Tibial nerve (tissue), 4 donors: Measurements from ENCODE around the gene RPS14. TPM values are rescaled to one million over a fixed set of nuclear protein-coding genes. Genes with fewer than 3 reads are reported as not detected.
"Not testable (repeated sequence)": the region's sequence is repeated elsewhere in the genome, so short reads cannot be mapped to it uniquely, and the experiment has no call there.

Experiments used
- DNase-seq, 2 donors: peaks; one replicate each; pipeline ENCODE4 v3.0.0-alpha.2; 2019; ENCODE audit warnings: low spot score in 2 of 2
- H3K27ac ChIP-seq, 4 donors: fragments of 200-600 bp; sonication (generic) in 3 of 4; one replicate each; pipeline ENCODE4 v1.5.1; 2017 to 2019; ENCODE audit warnings: mild to moderate bottlenecking in 1 of 4
- H3K27me3 ChIP-seq, 2 donors: fragments of 200-600 bp; sonication (generic) in 1 of 2; one replicate each; pipeline versions ENCODE4 v1.5.1 to v1.6.0; 2017 to 2019
- H3K36me3 ChIP-seq, 3 donors: fragments of 200-600 bp; sonication (generic); one replicate each; pipeline ENCODE4 v1.5.1; 2018 to 2019
- H3K4me1 ChIP-seq, 4 donors: fragments of 200-600 bp; sonication (generic) in 3 of 4; one replicate each; pipeline ENCODE4 v1.5.1; 2017 to 2019
- H3K4me3 ChIP-seq, 4 donors: fragments of 200-600 bp; sonication (generic) in 3 of 4; one replicate each; pipeline ENCODE4 v1.5.1; 2017 to 2019; ENCODE audit warnings: mild to moderate bottlenecking in 1 of 4, moderate library complexity in 1 of 4
- H3K9me3 ChIP-seq, 4 donors: fragments of 200-600 bp; sonication (generic) in 3 of 4; one replicate each; pipeline ENCODE4 v1.5.1; 2017 to 2019
- EP300 ChIP-seq, 2 donors: sonication (generic); formaldehyde crosslinking; IDR thresholded peaks; one replicate each; pipeline ENCODE4 v1.6.1; 2017; ENCODE audit warnings: antibody characterized with exemption in 2 of 2, mild to moderate bottlenecking in 1 of 2
- POLR2A ChIP-seq, 2 donors: fragments of 450-650 bp; IDR thresholded peaks; one replicate each; pipeline ENCODE4 v1.6.1; 2017; ENCODE audit warnings: antibody characterized with exemption in 2 of 2, mild to moderate bottlenecking in 2 of 2, moderate library complexity in 2 of 2
- whole genome bisulfite sequencing, 2 donors: methylation state at CpG; one replicate each; pipeline ENCODE4 v1.1.5; 2018; 5-methylcytosine and 5-hydroxymethylcytosine counted together
- total RNA-seq, 4 donors: library from RNA; depleted of rRNA; stranded (reverse); fragments of >200 nt; gene quantifications; one replicate each; pipeline ENCODE4 v1.1.0, GENCODE V29; 2016
- TF ChIP-seq, protein P1 (sequence below), 5 experiments: fragments of 200-600 bp in 3 of 5; fragments of 450-650 bp in 2 of 5; sonication (generic) in 3 of 5; IDR thresholded peaks; one replicate each; pipeline ENCODE4 v1.5.1; 2016 to 2019; ENCODE audit warnings: antibody characterized with exemption in 5 of 5, mild to moderate bottlenecking in 3 of 5, moderate library complexity in 2 of 5

Gene RPS14
- total RNA-seq, 4 donors from 2014 or later = 2,328 to 3,623 (median 2,710) TPM

DNA sequence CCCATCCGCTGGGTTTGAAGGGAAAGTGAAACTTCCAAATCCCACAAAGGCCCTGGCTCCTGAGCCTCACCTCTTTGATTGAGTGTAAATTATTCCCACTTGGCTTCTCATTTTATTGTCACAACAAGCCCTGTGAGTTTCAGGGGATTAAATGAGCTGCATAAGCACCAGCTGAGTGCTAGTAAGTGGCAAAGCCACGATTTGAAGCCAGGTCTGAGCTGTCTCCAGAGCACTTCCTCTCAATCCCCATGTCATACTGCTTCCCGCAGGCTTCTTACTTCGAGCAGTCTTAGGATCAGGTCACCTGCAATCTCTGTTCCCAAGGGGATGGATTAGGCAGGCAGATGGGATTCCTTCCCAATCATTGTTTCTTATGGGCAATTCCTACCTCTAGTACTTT lies 18.0 kb downstream of the RPS14 start:
- H3K4me3 ChIP-seq = no peak overlapping the region
- no peaks in the 10 kb centered on the region for H3K27me3 ChIP-seq
- H3K27ac ChIP-seq = no peak overlapping the region
- WGBS, 2 donors = 50 to 62% methylated on average over 4 of the region's 4 CpGs
- peaks cover 0 to 18% (median 9%) of the 10 kb centered on the region in 4 donors for H3K4me1 ChIP-seq
- no peaks in the 10 kb centered on the region for H3K9me3 ChIP-seq
- TF ChIP-seq POLR2A (IDR thresholded peaks at IDR 0.05) = no peak
- TF ChIP-seq, protein P1, sequence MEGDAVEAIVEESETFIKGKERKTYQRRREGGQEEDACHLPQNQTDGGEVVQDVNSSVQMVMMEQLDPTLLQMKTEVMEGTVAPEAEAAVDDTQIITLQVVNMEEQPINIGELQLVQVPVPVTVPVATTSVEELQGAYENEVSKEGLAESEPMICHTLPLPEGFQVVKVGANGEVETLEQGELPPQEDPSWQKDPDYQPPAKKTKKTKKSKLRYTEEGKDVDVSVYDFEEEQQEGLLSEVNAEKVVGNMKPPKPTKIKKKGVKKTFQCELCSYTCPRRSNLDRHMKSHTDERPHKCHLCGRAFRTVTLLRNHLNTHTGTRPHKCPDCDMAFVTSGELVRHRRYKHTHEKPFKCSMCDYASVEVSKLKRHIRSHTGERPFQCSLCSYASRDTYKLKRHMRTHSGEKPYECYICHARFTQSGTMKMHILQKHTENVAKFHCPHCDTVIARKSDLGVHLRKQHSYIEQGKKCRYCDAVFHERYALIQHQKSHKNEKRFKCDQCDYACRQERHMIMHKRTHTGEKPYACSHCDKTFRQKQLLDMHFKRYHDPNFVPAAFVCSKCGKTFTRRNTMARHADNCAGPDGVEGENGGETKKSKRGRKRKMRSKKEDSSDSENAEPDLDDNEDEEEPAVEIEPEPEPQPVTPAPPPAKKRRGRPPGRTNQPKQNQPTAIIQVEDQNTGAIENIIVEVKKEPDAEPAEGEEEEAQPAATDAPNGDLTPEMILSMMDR (IDR thresholded peaks at IDR 0.05) = no peak
- TF ChIP-seq EP300 (IDR thresholded peaks at IDR 0.05) = no peak
- no peaks in the 10 kb centered on the region for H3K36me3 ChIP-seq
- DNase-seq = no peak

DNA sequence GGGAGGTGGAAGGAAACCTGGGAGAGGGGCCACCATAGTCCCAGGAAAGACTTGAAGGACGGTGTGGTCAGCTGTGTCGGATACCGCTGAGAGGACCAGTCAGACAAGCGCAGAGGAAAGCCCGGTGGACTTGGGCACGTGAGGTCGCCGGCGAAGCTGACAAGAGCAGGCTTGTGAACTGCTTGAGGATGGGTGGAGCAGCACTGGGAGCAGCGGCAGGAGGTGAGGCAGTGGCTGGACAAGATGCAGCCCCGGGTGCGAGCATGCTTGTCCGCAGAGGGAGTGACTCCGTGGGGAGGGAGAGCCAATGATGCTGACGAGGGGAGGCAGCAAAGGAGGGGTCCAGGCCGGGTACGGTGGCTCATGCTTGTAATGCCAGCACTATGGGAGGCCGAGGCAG lies 18.5 kb downstream of the RPS14 start:
- TF ChIP-seq POLR2A (IDR thresholded peaks at IDR 0.05) (no peak), EP300 (IDR thresholded peaks at IDR 0.05) (no peak)
- TF ChIP-seq, protein P1 (IDR thresholded peaks at IDR 0.05) = no peak
- 85% methylated on average over 18 of the region's 18 CpGs for WGBS, 2 donors
- no peak for DNase-seq

DNA sequence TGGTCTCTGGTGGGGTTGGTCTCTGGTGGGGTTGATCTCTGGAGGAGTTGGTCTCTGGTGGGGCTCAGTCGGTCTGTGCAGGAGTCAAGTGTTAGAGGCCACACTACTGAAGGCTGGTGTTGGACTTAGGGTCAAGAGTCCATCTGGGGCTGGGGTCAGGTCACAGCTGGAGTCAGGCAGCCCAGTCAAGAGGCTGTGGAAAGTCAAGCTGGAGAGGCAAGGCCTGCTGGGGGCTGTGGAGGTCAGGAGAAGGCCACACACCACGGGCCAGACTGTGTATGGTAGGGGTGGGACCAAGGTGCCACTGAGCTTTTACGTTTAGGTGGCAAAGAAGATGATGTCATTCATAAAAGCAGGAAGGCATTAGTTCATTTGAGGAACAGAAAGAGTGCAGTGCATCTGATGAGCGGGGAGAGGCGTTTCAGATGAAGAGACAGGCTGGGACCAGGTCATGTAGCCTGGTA lies 20.1 kb downstream of the RPS14 start:
- no peak overlapping the region for H3K27ac ChIP-seq

More for the DNA sequence above, 18.5 kb downstream of the RPS14 start:
- H3K27ac ChIP-seq = no peak overlapping the region
- peaks cover 0 to 15% (median 8%) of the 10 kb centered on the region in 4 donors for H3K4me1 ChIP-seq
- H3K4me3 ChIP-seq = no peak overlapping the region
- H3K27me3 ChIP-seq = no peaks in the 10 kb centered on the region
- no peaks in the 10 kb centered on the region for H3K36me3 ChIP-seq
- H3K9me3 ChIP-seq = no peaks in the 10 kb centered on the region

DNA sequence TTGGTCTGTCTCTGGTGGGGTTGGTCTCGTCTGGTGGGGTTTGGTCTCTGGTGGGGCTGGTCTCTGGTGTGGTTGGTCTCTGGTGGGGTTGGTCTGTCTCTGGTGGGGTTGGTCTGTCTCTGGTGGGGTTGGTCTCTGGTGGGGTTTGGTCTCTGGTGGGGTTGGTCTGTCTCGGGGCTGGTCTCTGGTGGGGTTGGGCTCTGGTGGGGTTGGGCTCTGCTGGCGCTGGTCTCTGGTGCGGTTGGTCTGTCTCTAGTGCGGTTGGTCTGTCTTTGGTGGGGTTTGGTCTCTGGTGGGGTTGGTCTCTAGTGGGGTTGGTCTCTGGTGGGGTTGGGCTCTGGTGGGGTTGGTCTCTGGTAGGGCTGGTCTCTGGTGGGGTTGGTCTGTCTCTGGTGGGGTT lies 20.6 kb downstream of the RPS14 start:
- H3K27ac ChIP-seq = peak overlapping the region in 3 of 4 donors; percentile 21 to 76 (median 70)
- peaks cover 0 to 12% (median 8%) of the 10 kb centered on the region in 4 donors for H3K4me1 ChIP-seq
- H3K4me3 ChIP-seq = no peak overlapping the region
- no peak for DNase-seq
- TF ChIP-seq EP300 (IDR thresholded peaks at IDR 0.05) (no peak), POLR2A (IDR thresholded peaks at IDR 0.05) (no peak)
- TF ChIP-seq, protein P1 (IDR thresholded peaks at IDR 0.05) = no peak
- H3K27me3 ChIP-seq = no peaks in the 10 kb centered on the region
- H3K36me3 ChIP-seq = no peaks in the 10 kb centered on the region
- no peaks in the 10 kb centered on the region for H3K9me3 ChIP-seq
- 87 to 89% methylated on average over 5 of the region's 5 CpGs for WGBS, 2 donors

More for the DNA sequence above, 20.1 kb downstream of the RPS14 start:
- 74 to 77% methylated on average over 5 of the region's 5 CpGs for WGBS, 2 donors
- no peaks in the 10 kb centered on the region for H3K27me3 ChIP-seq
- DNase-seq = no peak
- no peaks in the 10 kb centered on the region for H3K9me3 ChIP-seq
- TF ChIP-seq EP300 (IDR thresholded peaks at IDR 0.05) (no peak), POLR2A (IDR thresholded peaks at IDR 0.05) (no peak)
- TF ChIP-seq, protein P1 (IDR thresholded peaks at IDR 0.05) = no peak
- no peak overlapping the region for H3K4me3 ChIP-seq
- no peaks in the 10 kb centered on the region for H3K36me3 ChIP-seq
- H3K4me1 ChIP-seq = peaks cover 0 to 12% (median 8%) of the 10 kb centered on the region in 4 donors

DNA sequence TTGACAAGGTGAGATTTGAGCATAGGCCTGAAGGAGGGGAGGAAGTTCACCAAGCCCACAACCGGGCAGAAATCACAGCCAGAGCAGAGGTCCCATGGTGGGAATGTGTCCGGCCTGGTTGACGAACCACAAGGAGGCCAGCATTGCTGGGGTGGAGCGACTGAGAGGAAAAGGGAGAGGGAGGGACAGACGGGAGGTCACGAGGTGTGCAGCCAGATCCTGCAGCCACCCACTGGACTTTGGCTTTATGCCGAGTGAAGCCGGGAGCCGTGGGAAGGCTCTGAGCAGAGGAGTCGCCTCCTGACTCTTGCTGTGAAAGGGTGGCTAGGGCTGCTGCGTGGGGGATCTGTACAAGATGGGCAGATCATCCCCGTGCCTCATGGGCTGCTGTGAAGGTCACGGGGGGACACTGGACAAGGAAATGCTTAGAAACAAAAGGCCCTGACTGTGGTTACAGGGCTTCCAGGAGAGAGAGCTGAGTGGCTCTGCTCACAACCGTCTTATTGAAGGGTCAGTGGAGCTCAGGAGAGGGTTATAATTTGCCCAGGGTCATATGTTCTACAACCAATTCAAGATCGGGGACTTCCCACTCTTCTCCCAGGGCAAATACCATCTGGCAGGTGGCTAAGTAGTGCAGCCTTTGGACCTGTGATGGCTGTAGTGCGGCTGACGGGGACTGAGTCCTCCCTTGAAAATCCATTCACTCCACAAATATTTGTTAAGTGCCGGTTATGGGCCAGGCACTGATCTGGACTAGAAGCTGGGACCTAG lies 21.2 kb downstream of the RPS14 start:
- WGBS, 2 donors = 36 to 37% methylated on average over 17 to 18 of the region's 18 CpGs
- Histone ChIP-seq H3K9me3 (no peaks in the 10 kb centered on the region), H3K27me3 (no peaks in the 10 kb centered on the region), H3K4me3 (no peak overlapping the region), H3K4me1 (peaks cover 0 to 12% (median 8%) of the 10 kb centered on the region in 4 donors), H3K36me3 (no peaks in the 10 kb centered on the region), H3K27ac (peak overlapping the region; percentile 19 to 76 (median 46))
- peak in 1 of 2 donors; percentile 23 for DNase-seq
- TF ChIP-seq POLR2A (IDR thresholded peaks at IDR 0.05) = no peak
- TF ChIP-seq, protein P1 (IDR thresholded peaks at IDR 0.05) = no peak
- TF ChIP-seq EP300 (IDR thresholded peaks at IDR 0.05) = peak in 1 of 2 donors; percentile 53

DNA sequence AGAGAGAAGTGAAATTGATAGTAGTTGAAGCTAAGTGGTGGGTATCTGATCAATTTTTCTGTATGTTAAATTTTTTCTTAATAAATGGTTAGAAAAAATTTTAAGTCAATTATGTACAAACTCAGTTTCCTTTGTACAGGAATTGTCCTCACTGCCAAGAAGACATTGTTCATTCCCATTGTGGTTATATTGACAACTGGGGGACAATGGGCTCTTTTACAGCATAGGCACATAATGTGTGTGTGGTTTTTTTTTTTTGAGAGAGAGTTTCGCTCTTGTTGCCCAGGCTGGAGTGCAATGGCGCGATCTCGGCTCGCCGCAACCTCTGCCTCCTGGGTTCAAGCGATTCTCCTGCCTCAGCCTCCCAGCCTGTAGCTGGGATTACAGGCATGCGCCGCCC lies 23.4 kb downstream of the RPS14 start:
- not testable (repeated sequence) for H3K27me3 ChIP-seq, H3K36me3 ChIP-seq, H3K9me3 ChIP-seq, H3K4me3 ChIP-seq, DNase-seq
- H3K27ac ChIP-seq = peak overlapping the region in 1 of 4 donors; percentile 60
- peaks cover 0 to 12% (median 8%) of the 10 kb centered on the region in 4 donors for H3K4me1 ChIP-seq
- WGBS, 2 donors = 51 to 74% methylated on average over 9 of the region's 9 CpGs
